PC-3 (cell line): Measurements from ENCODE around the gene COPS2.

Source experiments
- EZH2 ChIP-seq: fragments of 300-600 bp; sonication (generic); IDR thresholded peaks from one replicate; pipeline ENCODE4 v1.6.1; 2017; ENCODE audit warnings: antibody characterized with exemption, mild to moderate bottlenecking, low read length; ENCODE audit not compliant: unreplicated experiment
- EZH2phosphoT487 ChIP-seq: fragments of 300-600 bp; sonication (generic); IDR thresholded peaks from 2 replicates; pipeline ENCODE4 v1.6.1; 2018; ENCODE audit warnings: mild to moderate bottlenecking, antibody characterized with exemption, low read length, borderline replicate concordance

- TF ChIP-seq EZH2 (no peak), EZH2phosphoT487 (no peak)
Observed at GRCh38 chr15:49174902-49175301, 19.5 kb upstream of the COPS2 start.
